Transverse colon (tissue), 4 donors: ENCODE data around the gene MED29.
A peak's percentile ranks its signal among the peaks of the same experiment; 100 is the strongest.

Source experiments
- EP300 ChIP-seq: sonication (generic); formaldehyde crosslinking; IDR thresholded peaks from one replicate; pipeline ENCODE4 v1.6.1; 2017; ENCODE audit warnings: antibody characterized with exemption, low read depth
- POLR2A ChIP-seq: fragments of 450-650 bp; IDR thresholded peaks from one replicate; pipeline ENCODE4 v1.6.1; 2016; ENCODE audit warnings: antibody characterized with exemption, mild to moderate bottlenecking, moderate library complexity
- POLR2AphosphoS5 ChIP-seq, 3 donors: sonication (generic); formaldehyde crosslinking; IDR thresholded peaks; one replicate each; pipeline ENCODE4 v1.6.1; 2016; ENCODE audit warnings: antibody characterized with exemption in 3 of 3
- TF ChIP-seq, protein P1 (sequence below), 5 experiments: fragments of 200-600 bp in 3 of 5; fragments of 450-650 bp in 2 of 5; sonication (generic) in 3 of 5; IDR thresholded peaks; 1 replicate in 2 of 5; 2 replicates in 3 of 5; pipeline ENCODE4 v1.5.1; 2016 to 2017; ENCODE audit warnings: antibody characterized with exemption in 5 of 5, inconsistent platforms in 3 of 5, mild to moderate bottlenecking in 2 of 5, moderate library complexity in 1 of 5

DNA sequence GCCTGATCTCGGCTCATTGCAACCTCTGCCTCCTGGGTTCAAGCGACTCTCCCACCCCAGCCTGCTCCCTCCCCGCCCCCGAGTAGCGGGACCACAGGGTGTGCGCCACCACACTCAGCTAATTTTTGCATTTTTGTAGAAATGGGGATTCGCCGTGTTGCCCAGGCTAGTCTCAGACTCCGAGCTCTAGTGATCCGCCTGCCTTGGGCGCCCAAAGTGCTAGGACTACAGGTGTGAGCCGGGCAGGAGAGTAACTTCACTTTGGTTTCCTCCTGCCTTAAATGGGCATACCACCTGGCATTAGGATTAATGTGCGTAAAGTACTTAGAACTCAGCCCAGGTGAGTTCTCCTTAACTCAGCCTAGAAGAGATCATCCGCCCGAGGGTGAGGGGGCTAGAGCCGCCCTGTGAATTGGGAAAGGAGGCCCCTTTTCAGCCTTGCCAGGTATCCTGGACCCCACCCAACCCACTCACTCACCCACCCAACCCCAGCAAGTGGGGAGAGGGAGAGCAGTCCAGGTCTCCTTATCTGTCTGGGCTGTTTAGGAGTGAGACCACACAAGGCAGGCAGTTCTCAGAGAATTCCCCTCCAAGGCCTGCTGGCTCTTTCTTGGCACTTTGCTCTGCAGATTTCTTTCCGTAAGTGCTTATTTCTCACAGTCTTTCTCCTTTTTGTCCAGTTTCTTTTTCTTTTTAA is 14.2 kb downstream of the MED29 start:
- TF ChIP-seq, protein P1, sequence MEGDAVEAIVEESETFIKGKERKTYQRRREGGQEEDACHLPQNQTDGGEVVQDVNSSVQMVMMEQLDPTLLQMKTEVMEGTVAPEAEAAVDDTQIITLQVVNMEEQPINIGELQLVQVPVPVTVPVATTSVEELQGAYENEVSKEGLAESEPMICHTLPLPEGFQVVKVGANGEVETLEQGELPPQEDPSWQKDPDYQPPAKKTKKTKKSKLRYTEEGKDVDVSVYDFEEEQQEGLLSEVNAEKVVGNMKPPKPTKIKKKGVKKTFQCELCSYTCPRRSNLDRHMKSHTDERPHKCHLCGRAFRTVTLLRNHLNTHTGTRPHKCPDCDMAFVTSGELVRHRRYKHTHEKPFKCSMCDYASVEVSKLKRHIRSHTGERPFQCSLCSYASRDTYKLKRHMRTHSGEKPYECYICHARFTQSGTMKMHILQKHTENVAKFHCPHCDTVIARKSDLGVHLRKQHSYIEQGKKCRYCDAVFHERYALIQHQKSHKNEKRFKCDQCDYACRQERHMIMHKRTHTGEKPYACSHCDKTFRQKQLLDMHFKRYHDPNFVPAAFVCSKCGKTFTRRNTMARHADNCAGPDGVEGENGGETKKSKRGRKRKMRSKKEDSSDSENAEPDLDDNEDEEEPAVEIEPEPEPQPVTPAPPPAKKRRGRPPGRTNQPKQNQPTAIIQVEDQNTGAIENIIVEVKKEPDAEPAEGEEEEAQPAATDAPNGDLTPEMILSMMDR (IDR thresholded peaks at IDR 0.05) = no peak
- TF ChIP-seq POLR2AphosphoS5 (IDR thresholded peaks at IDR 0.05) (peak in 1 of 3 donors; percentile 16), POLR2A (no peak), EP300 (no peak)
